Measurements from ENCODE around the gene FAM53B. TPM values are rescaled to one million over a fixed set of nuclear protein-coding genes. Genes with fewer than 3 reads are reported as not detected.

The FAM53B gene
- total and polyA plus RNA-seq, 4 experiments from 2014 or later = 7.3 to 60.7 (median 49.9) TPM

- DNase-seq = no peak
Observed at GRCh38 chr10:124724279-124725027, 19.7 kb downstream of the FAM53B start.

GRCh38 chr10:124723826-124724225 is 20.4 kb downstream of the FAM53B start:
- H3K9me3 Mint-ChIP-seq = peaks cover 0 to 2% (median 0%) of the 10 kb centered on the region in 8 donors
- H3K27me3 ChIP-seq (ENCODE audit: insufficient read depth, low read length) = no peaks in the 10 kb centered on the region
- H3K9me3 ChIP-seq (ENCODE audit: control insufficient read depth in 1 of 2, low read length in 2 of 2) = no peaks in the 10 kb centered on the region
- H3K4me1 Mint-ChIP-seq = peaks cover 76 to 98% (median 88%) of the 10 kb centered on the region in 4 donors
- no peaks in the 10 kb centered on the region for H3K36me3 ChIP-seq (ENCODE audit: insufficient read depth, low read length)
- H3K27me3 Mint-ChIP-seq = no peaks in the 10 kb centered on the region
- peaks cover 100% of the 10 kb centered on the region for H3K4me1 ChIP-seq (ENCODE audit: insufficient read depth, low read length)
- ChIA-PET CTCF (ENCODE audit: partially characterized antibody) (interaction anchor here (1.2 to 22.6 kb wide), 7 partner anchors 10 to 194 kb away, joined by 3 to 556 read pairs (median 7); no protein-coding TSS in a partner anchor), POLR2A (ENCODE audit: partially characterized antibody) (interaction anchor here (0.7 to 20.9 kb wide), 16 partner anchors 6 to 97 kb away, joined by 3 to 544 read pairs (median 10); no protein-coding TSS in a partner anchor)
- H3K4me3 ChIP-seq (ENCODE audit: low read length in 2 of 2) = peak overlapping the region in 1 of 2 donors; percentile 36
- intact Hi-C loops (cut with micrococcal nuclease) = no loop called here
- peak overlapping the region; percentile 82 for H3K27ac ChIP-seq (ENCODE audit: low read depth, low read length)
- peaks cover 7 to 17% of the 10 kb centered on the region in 2 donors for H3K36me3 Mint-ChIP-seq
- no peak for DNase-seq
- H3K4me3 Mint-ChIP-seq = peak overlapping the region in 7 of 8 donors; percentile 55 to 87 (median 77)
- peak overlapping the region; percentile 87 to 98 (median 97) for H3K27ac Mint-ChIP-seq

More at GRCh38 chr10:124724279-124725027, 19.7 kb downstream of the FAM53B start:
- Mint-ChIP-seq H3K27ac (peak overlapping the region; percentile 87 to 98 (median 97)), H3K27me3 (no peaks in the 10 kb centered on the region), H3K4me3 (peak overlapping the region in 7 of 8 donors; percentile 55 to 87 (median 77)), H3K4me1 (peaks cover 77 to 98% (median 88%) of the 10 kb centered on the region in 4 donors), H3K9me3 (peaks cover 0 to 2% (median 0%) of the 10 kb centered on the region in 8 donors), H3K36me3 (peaks cover 7 to 22% of the 10 kb centered on the region in 2 donors)
- no peaks in the 10 kb centered on the region for H3K36me3 ChIP-seq (ENCODE audit: insufficient read depth, low read length)
- no peaks in the 10 kb centered on the region for H3K27me3 ChIP-seq (ENCODE audit: insufficient read depth, low read length)
- intact Hi-C loops (cut with micrococcal nuclease) = no loop called here
- H3K4me3 ChIP-seq (ENCODE audit: low read length in 2 of 2) = peak overlapping the region in 1 of 2 donors; percentile 36
- H3K4me1 ChIP-seq (ENCODE audit: insufficient read depth, low read length) = peaks cover 100% of the 10 kb centered on the region
- POLR2A ChIA-PET (ENCODE audit: partially characterized antibody) = interaction anchor here (0.7 to 20.9 kb wide), 13 partner anchors 6 to 97 kb away, joined by 3 to 544 read pairs (median 10); no protein-coding TSS in a partner anchor
- peak overlapping the region; percentile 82 for H3K27ac ChIP-seq (ENCODE audit: low read depth, low read length)
- CTCF ChIA-PET (ENCODE audit: partially characterized antibody) = interaction anchor here (1.6 to 22.6 kb wide), 4 partner anchors 10 to 194 kb away, joined by 4 to 556 read pairs (median 6); no protein-coding TSS in a partner anchor
- no peaks in the 10 kb centered on the region for H3K9me3 ChIP-seq (ENCODE audit: control insufficient read depth in 1 of 2, low read length in 2 of 2)

- H3K4me3 ChIP-seq (ENCODE audit: low read length in 2 of 2) = peak overlapping the region in 1 of 2 donors; percentile 36
- intact Hi-C loops (cut with micrococcal nuclease) = no loop called here
Observed at GRCh38 chr10:124722798-124723783, 21.1 kb downstream of the FAM53B start.

GRCh38 chr10:124721330-124722045 is 22.7 kb downstream of the FAM53B start:
- Histone ChIP-seq H3K4me1 (ENCODE audit: insufficient read depth, low read length) (peaks cover 100% of the 10 kb centered on the region), H3K9me3 (ENCODE audit: control insufficient read depth in 1 of 2, low read length in 2 of 2) (no peaks in the 10 kb centered on the region), H3K27ac (ENCODE audit: low read depth, low read length) (peak overlapping the region; percentile 81), H3K27me3 (ENCODE audit: insufficient read depth, low read length) (no peaks in the 10 kb centered on the region), H3K4me3 (ENCODE audit: low read length in 2 of 2) (no peak overlapping the region), H3K36me3 (ENCODE audit: insufficient read depth, low read length) (no peaks in the 10 kb centered on the region)
- POLR2A ChIA-PET (ENCODE audit: partially characterized antibody) = interaction anchor here (0.6 to 20.9 kb wide), 12 partner anchors 9 to 194 kb away, joined by 3 to 544 read pairs (median 10); partner anchors contain the start of gene ABRAXAS2
- peak overlapping the region in 7 of 8 donors; percentile 53 to 87 (median 66) for H3K4me3 Mint-ChIP-seq
- intact Hi-C loops (cut with micrococcal nuclease) = no loop called here
- no peaks in the 10 kb centered on the region for H3K27me3 Mint-ChIP-seq
- peaks cover 3 to 13% of the 10 kb centered on the region in 2 donors for H3K36me3 Mint-ChIP-seq
- peak in 1 of 5 donors; percentile 56 for DNase-seq
- peaks cover 76 to 98% (median 88%) of the 10 kb centered on the region in 4 donors for H3K4me1 Mint-ChIP-seq
- CTCF ChIA-PET (ENCODE audit: partially characterized antibody) = interaction anchor here (0.7 to 22.6 kb wide), 17 partner anchors 13 to 191 kb away, joined by 3 to 556 read pairs (median 4); no protein-coding TSS in a partner anchor
- peak overlapping the region; percentile 87 to 98 (median 94) for H3K27ac Mint-ChIP-seq
- peaks cover 0 to 2% (median 0%) of the 10 kb centered on the region in 8 donors for H3K9me3 Mint-ChIP-seq

More at GRCh38 chr10:124722798-124723783, 21.1 kb downstream of the FAM53B start:
- CTCF ChIA-PET (ENCODE audit: partially characterized antibody) = interaction anchor here (0.9 to 22.6 kb wide), 17 partner anchors 9 to 193 kb away, joined by 3 to 556 read pairs (median 5); no protein-coding TSS in a partner anchor
- Mint-ChIP-seq H3K27ac (peak overlapping the region; percentile 87 to 98 (median 97)), H3K4me3 (peak overlapping the region; percentile 22 to 87 (median 74)), H3K36me3 (peaks cover 0 to 11% of the 10 kb centered on the region in 2 donors), H3K9me3 (peaks cover 0 to 2% (median 0%) of the 10 kb centered on the region in 8 donors), H3K27me3 (no peaks in the 10 kb centered on the region), H3K4me1 (peaks cover 75 to 98% (median 86%) of the 10 kb centered on the region in 4 donors)
- Histone ChIP-seq H3K36me3 (ENCODE audit: insufficient read depth, low read length) (no peaks in the 10 kb centered on the region), H3K9me3 (ENCODE audit: control insufficient read depth in 1 of 2, low read length in 2 of 2) (no peaks in the 10 kb centered on the region), H3K27me3 (ENCODE audit: insufficient read depth, low read length) (no peaks in the 10 kb centered on the region), H3K27ac (ENCODE audit: low read depth, low read length) (peak overlapping the region; percentile 82), H3K4me1 (ENCODE audit: insufficient read depth, low read length) (peaks cover 100% of the 10 kb centered on the region)
- POLR2A ChIA-PET (ENCODE audit: partially characterized antibody) = interaction anchor here (0.7 to 20.9 kb wide), 18 partner anchors 7 to 96 kb away, joined by 3 to 544 read pairs (median 9); partner anchors contain the start of gene EEF1AKMT2
- peak in 4 of 5 donors; percentile 46 to 83 (median 57) for DNase-seq

GRCh38 chr10:124719213-124719851 is 24.8 kb downstream of the FAM53B start:
- peak overlapping the region in 1 of 2 donors; percentile 19 for H3K4me3 ChIP-seq (ENCODE audit: low read length in 2 of 2)
- H3K27ac ChIP-seq (ENCODE audit: low read depth, low read length) = peak overlapping the region; percentile 81
- intact Hi-C loops (cut with micrococcal nuclease) = loop anchor here (1.0 kb wide), 7 partner anchors 22 to 179 kb away; no protein-coding TSS in a partner anchor
- no peaks in the 10 kb centered on the region for H3K27me3 ChIP-seq (ENCODE audit: insufficient read depth, low read length)
- DNase-seq = peak; percentile 81 to 89 (median 84)
- H3K4me1 Mint-ChIP-seq = peaks cover 79 to 97% (median 89%) of the 10 kb centered on the region in 4 donors
- peak overlapping the region; percentile 87 to 98 (median 96) for H3K27ac Mint-ChIP-seq
- CTCF ChIA-PET (ENCODE audit: partially characterized antibody) = interaction anchor here (0.7 to 22.6 kb wide), 28 partner anchors 15 to 189 kb away, joined by 3 to 556 read pairs (median 8); no protein-coding TSS in a partner anchor
- H3K36me3 ChIP-seq (ENCODE audit: insufficient read depth, low read length) = no peaks in the 10 kb centered on the region
- H3K9me3 ChIP-seq (ENCODE audit: control insufficient read depth in 1 of 2, low read length in 2 of 2) = no peaks in the 10 kb centered on the region
- peak overlapping the region; percentile 59 to 83 (median 72) for H3K4me3 Mint-ChIP-seq
- H3K36me3 Mint-ChIP-seq = peaks cover 5 to 8% of the 10 kb centered on the region in 2 donors
- H3K27me3 Mint-ChIP-seq = no peaks in the 10 kb centered on the region
- H3K9me3 Mint-ChIP-seq = peaks cover 0 to 2% (median 0%) of the 10 kb centered on the region in 8 donors
- POLR2A ChIA-PET (ENCODE audit: partially characterized antibody) = interaction anchor here (0.7 to 20.9 kb wide), 29 partner anchors 11 to 197 kb away, joined by 3 to 544 read pairs (median 8); partner anchors contain the start of gene FAM53B
- peaks cover 100% of the 10 kb centered on the region for H3K4me1 ChIP-seq (ENCODE audit: insufficient read depth, low read length)

Data from CD4-positive, alpha-beta memory T cell (primary cell).